Measurements from ENCODE around the gene SCAPER. TPM values are rescaled to one million over a fixed set of nuclear protein-coding genes. Genes with fewer than 3 reads are reported as not detected.

Gene SCAPER
- total and polyA plus RNA-seq, 10 of the 15 experiments (the other 5 are each of a cell fraction or from before 2014, with no cell fraction given) = 1.0 to 7.7 (median 3.9) TPM

- intact Hi-C loops (cut with micrococcal nuclease; ENCODE audit: unreplicated experiment) (no loop called here), in situ Hi-C loops (cut with MboI) (no loop called here)
- Histone ChIP-seq H3K27ac (ENCODE audit: control insufficient read depth, insufficient read depth) (no peak overlapping the region), H3K9me3 (replicated peaks; ENCODE audit: control insufficient read depth, insufficient read depth, low read length) (peaks cover 4% of the 10 kb centered on the region; the same call in 2 of the 3 replicates), H3K4me1 (ENCODE audit: control insufficient read depth, insufficient read depth, low read length) (no peaks in the 10 kb centered on the region), H3K27me3 (replicated peaks in 1 of 2; ENCODE audit: control insufficient read depth in 2 of 2, insufficient read depth in 2 of 2, low read length in 1 of 2) (no peaks in the 10 kb centered on the region), H2AFZ (ENCODE audit: control insufficient read depth, low read depth, low read length) (no peak overlapping the region), H3K4me3 (no peak overlapping the region), H3K9ac (ENCODE audit: control insufficient read depth, insufficient read depth, low read length) (no peak overlapping the region), H3K79me2 (ENCODE audit: control insufficient read depth, insufficient read depth, low read length) (no peaks in the 10 kb centered on the region), H4K20me1 (ENCODE audit: control insufficient read depth, insufficient read depth) (no peaks in the 10 kb centered on the region), H3K36me3 (ENCODE audit: control insufficient read depth in 2 of 2, insufficient read depth in 2 of 2, low read length in 1 of 2) (peaks cover 0 to 3% of the 10 kb centered on the region in 2 experiments; a peak in 1 of 4 replicates), H3K4me2 (ENCODE audit: control insufficient read depth, insufficient read depth) (no peak overlapping the region)
- CTCF ChIA-PET = no interaction called here
- TF ChIP-seq PAX8 (IDR thresholded peaks at IDR 0.05) = no peak
- no peak for TF ChIP-seq SREBF1 (IDR thresholded peaks at IDR 0.05; ENCODE audit: low read length)
- no peak for TF ChIP-seq ZNF24 (IDR thresholded peaks at IDR 0.05)
- no peak for TF ChIP-seq MYB (IDR thresholded peaks at IDR 0.05; ENCODE audit: borderline replicate concordance, low read depth, low read length)
- TF ChIP-seq ZBTB40 (IDR thresholded peaks at IDR 0.05; ENCODE audit: borderline replicate concordance) = no peak
- no peak for TF ChIP-seq NFYB (IDR thresholded peaks at IDR 0.05; ENCODE audit: insufficient read depth, low read depth, low read length)
- TF ChIP-seq CBX5 (IDR thresholded peaks at IDR 0.05; ENCODE audit: low read depth) = no peak
- TF ChIP-seq ZNF622 (IDR thresholded peaks at IDR 0.05) = no peak
- TF ChIP-seq SUPT20H (IDR thresholded peaks at IDR 0.05; ENCODE audit: borderline replicate concordance, control insufficient read depth, low read depth, low read length) = no peak
- no peak for TF ChIP-seq SKIL (IDR thresholded peaks at IDR 0.05; ENCODE audit: low read depth, poor library complexity, severe bottlenecking)
- TF ChIP-seq CHD2 (IDR thresholded peaks at IDR 0.05; ENCODE audit: borderline replicate concordance, low read depth, low read length) = no peak
- TF ChIP-seq TCF7 (IDR thresholded peaks at IDR 0.05; ENCODE audit: borderline replicate concordance) = no peak
- WGBS (ENCODE audit: insufficient coverage, insufficient replicate concordance, low lambda C conversion rate, missing lambda C conversion rate) = 79% methylated on average over 1 of the region's 1 CpG
- FAIRE-seq (no peak), DNase-seq (ENCODE audit: low read depth, low spot score) (no peak), ATAC-seq (no peak)
- BruUV-seq (replicated peaks) = no TSS peak
- POLR2A ChIA-PET = no interaction called here
- SMC1A ChIA-PET (ENCODE audit: uncharacterized antibody, unreplicated experiment) = no interaction called here
- RAD21 ChIA-PET (ENCODE audit: unreplicated experiment) = no interaction called here
Measured at GRCh38 chr15:76467136-76467535, 438.0 kb downstream of the SCAPER start.

Data from GM12878 (cell line).